CD4-positive, alpha-beta T cell treated with Interleukin-10 for 1 hour (primary cell): ENCODE measurements around the gene KAZALD1.
"Not testable (repeated sequence)": the region's sequence is repeated elsewhere in the genome, so short reads cannot be mapped to it uniquely, and the experiment has no call there.

Experiments used
- DNase-seq: peaks from one replicate; pipeline ENCODE4 v3.0.0-alpha.2; 2020

KAZALD1 gene

GRCh38 chr10:101030496-101031127, 31.2 kb upstream of the KAZALD1 start:
- no peak for DNase-seq

- DNase-seq, result peak; percentile 96
Observed at GRCh38 chr10:101031128-101031795, 30.5 kb upstream of the KAZALD1 start, which contains the start of the genes PDZD7 and SFXN3. PDZD7 (minus strand) TSS chr10:101031129; CDS start chr10:101030219, 910 bp downstream. SFXN3 (plus strand) TSS chr10:101031234; CDS start chr10:101034695, 3,461 bp downstream.

GRCh38 chr10:101031796-101032636, 29.8 kb upstream of the KAZALD1 start:
- peak; percentile 85 for DNase-seq

GRCh38 chr10:101032637-101033224, 29.1 kb upstream of the KAZALD1 start:
- DNase-seq, result peak; percentile 51

- no peak for DNase-seq
Observed at GRCh38 chr10:101033276-101033675, 28.5 kb upstream of the KAZALD1 start.

GRCh38 chr10:101034404-101034803, 27.4 kb upstream of the KAZALD1 start:
- not testable (repeated sequence) for DNase-seq

GRCh38 chr10:101035314-101035713, 26.5 kb upstream of the KAZALD1 start:
- DNase-seq, result no peak

- DNase-seq, result no peak
Observed at GRCh38 chr10:101035916-101036702, 25.7 kb upstream of the KAZALD1 start.

GRCh38 chr10:101036726-101037125, 25.1 kb upstream of the KAZALD1 start:
- DNase-seq, result no peak

GRCh38 chr10:101038484-101038883, 23.3 kb upstream of the KAZALD1 start:
- DNase-seq, result no peak

GRCh38 chr10:101040061-101040460, 21.7 kb upstream of the KAZALD1 start:
- DNase-seq, result no peak

GRCh38 chr10:101040851-101041250, 20.9 kb upstream of the KAZALD1 start:
- DNase-seq, result no peak

- DNase-seq, result peak; percentile 86
Observed at GRCh38 chr10:101041252-101041761, 20.5 kb upstream of the KAZALD1 start.

- no peak for DNase-seq
Observed at GRCh38 chr10:101042118-101042517, 19.7 kb upstream of the KAZALD1 start.

GRCh38 chr10:101042667-101043362, 19.0 kb upstream of the KAZALD1 start:
- peak; percentile 88 for DNase-seq

- no peak for DNase-seq
Observed at GRCh38 chr10:101043363-101043707, 18.5 kb upstream of the KAZALD1 start.

GRCh38 chr10:101044117-101044516, 17.7 kb upstream of the KAZALD1 start:
- DNase-seq, result no peak

- no peak for DNase-seq
Observed at GRCh38 chr10:101046332-101047238, 15.2 kb upstream of the KAZALD1 start.

GRCh38 chr10:101047268-101047667, 14.5 kb upstream of the KAZALD1 start:
- DNase-seq, result no peak
